CD1c-positive myeloid dendritic cell (primary cell): ENCODE data around the gene HAUS3.

Experiments used
- DNase-seq: peaks from one replicate; pipeline ENCODE4 v3.0.0-alpha.2; 2016; ENCODE audit errors: extremely low spot score

HAUS3 gene, protein sequence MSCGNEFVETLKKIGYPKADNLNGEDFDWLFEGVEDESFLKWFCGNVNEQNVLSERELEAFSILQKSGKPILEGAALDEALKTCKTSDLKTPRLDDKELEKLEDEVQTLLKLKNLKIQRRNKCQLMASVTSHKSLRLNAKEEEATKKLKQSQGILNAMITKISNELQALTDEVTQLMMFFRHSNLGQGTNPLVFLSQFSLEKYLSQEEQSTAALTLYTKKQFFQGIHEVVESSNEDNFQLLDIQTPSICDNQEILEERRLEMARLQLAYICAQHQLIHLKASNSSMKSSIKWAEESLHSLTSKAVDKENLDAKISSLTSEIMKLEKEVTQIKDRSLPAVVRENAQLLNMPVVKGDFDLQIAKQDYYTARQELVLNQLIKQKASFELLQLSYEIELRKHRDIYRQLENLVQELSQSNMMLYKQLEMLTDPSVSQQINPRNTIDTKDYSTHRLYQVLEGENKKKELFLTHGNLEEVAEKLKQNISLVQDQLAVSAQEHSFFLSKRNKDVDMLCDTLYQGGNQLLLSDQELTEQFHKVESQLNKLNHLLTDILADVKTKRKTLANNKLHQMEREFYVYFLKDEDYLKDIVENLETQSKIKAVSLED

DNA sequence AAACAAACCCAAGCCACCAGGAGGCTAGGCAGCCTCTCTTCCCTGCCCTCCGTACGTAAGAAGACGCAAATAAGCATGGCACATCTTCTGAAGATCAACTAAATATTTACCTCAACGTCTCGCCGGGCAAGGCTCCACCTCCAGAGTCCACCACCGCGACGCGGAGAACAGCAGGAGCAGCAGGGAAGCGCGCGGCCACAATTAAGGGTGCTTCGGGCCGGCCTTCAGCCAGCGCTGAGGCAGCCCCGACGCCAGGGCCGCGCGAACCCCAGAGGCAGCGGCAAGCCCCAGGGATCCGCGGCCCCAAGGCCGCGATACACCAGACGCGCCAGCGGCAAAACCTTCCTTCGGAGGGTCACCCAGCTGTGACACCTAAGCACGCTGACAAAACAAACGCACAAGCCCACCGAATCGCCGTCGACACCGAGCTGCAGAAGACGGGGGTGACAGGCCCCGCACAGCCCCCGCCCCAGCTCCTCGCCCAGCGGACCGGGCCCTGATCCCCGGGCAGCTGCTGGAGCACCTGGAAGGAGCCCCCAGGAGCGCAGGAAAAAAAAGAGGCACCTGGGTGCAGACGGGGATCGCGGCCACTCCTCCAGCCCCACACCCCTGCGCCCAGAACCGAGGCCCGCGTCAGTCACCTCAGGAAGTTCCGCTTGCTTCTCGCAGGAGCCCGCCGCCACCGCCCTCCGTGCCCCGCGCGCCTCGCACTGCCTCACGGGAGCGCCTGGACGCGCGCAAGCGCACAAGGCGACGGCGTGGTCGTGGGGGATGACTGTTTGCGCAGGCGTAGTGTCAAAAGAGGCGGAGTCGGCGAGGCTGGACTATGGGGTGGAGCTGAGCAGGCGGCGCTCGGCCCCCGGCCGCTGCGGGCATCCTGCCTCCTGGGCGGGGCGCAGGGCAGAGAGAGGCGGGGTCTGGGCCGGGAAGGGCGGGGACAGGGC lies at the start of gene HAUS3, which contains the start of gene POLN:
HAUS3 (minus strand) TSS at position 712 of the 944 bp plus-strand sequence. CDS start 1,175 bp downstream, outside the sequence.
POLN (minus strand) TSS at position 712 of the 944 bp plus-strand sequence. CDS start 12,890 bp downstream, outside the sequence.
- DNase-seq = peak; percentile 100

DNA sequence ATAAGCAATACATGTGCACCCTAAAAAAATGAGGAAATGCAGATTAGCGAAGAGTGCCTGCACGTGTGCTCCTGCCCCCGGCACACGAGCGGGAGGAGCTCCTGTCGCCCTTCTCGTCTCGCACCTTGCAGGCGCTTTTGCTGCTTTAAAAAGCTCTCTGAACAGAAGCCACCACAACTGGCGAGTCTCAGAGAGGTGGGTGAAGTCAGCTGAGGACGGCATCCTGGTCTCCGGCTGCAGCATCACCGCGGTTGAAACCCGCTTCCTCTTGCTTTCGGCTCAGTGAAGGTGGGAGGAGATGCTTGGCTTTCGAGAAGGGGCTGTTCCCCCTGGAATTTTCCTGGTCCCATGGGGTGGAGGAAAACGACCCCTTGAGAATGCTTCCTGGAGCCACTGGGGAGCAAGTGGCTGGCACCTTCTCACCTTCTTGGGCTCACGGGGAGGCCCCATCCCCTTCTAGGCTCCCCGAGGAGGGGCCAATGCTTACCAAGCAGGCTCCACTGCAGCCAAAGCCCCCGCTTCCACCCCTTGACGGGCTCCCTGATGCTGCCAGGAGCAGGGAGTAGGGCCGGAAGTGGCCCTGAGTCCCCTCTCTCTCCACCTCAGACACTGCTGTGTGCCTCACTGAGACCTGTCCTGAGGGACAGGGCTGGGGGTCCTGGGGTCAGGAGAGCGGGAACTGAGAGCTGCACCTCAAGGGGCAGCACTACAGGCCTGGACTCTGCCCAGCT lies 49.2 kb upstream of the HAUS3 start:
- peak; percentile 65 for DNase-seq

- no peak for DNase-seq
Measured at GRCh38 chr4:2290488-2290887, 48.6 kb upstream of the HAUS3 start.

DNA sequence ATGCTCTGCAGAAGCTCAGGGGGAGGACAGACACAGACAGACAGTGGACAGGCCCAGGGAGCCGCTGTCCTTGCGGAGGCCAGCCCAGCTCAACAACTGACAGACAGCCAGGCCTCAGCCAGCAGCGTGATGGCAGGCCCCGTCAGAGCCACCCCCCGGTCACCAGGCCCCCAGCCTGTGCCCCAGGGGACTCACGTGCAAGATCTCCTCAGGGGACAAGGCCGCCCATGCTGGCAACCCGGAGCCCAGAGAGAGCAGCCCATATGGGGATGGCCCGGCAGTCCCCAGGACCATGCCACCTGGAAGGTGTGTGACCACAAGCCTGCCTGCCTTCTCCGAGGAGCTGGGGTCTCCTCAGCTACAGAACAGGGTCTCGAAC lies 48.0 kb upstream of the HAUS3 start:
- no peak for DNase-seq

DNA sequence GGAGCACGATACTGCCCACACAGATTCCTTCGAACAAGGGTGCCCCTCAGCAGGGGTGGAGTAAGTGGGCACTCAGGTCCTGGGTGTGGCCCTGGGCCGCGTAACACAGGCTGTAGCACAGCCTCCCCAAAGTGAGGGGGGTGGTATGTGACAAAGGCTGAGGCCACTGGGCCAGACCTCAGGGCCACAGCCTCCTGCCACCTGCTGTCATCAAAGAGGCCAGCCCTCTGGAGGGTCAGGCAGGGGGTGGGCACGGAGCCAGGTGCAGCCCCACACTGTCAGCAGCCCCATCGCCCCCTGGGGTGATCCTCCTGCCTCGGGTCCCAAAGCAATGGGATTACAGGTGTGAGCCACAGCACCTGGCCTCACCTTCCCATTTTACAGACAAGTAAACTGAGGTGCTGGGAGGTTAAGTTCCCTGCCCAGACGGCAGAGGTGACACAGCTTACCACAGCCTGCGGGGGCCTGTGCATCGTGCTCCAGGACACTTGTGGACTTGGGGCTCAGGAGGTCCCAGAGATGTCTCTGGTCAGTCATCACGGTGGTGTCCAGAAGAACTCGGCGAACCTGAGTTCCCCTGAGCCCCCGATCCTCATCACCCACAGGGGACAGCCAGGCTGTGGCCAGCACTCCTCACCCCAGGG lies 47.5 kb upstream of the HAUS3 start:
- DNase-seq = no peak

GRCh38 chr4:2288051-2288541 lies 46.2 kb upstream of the HAUS3 start:
- no peak for DNase-seq

GRCh38 chr4:2287594-2287915 lies 45.6 kb upstream of the HAUS3 start:
- DNase-seq = no peak

GRCh38 chr4:2286904-2287593 lies 45.1 kb upstream of the HAUS3 start:
- no peak for DNase-seq

- no peak for DNase-seq
Measured at GRCh38 chr4:2285613-2286381, 43.9 kb upstream of the HAUS3 start.

DNA sequence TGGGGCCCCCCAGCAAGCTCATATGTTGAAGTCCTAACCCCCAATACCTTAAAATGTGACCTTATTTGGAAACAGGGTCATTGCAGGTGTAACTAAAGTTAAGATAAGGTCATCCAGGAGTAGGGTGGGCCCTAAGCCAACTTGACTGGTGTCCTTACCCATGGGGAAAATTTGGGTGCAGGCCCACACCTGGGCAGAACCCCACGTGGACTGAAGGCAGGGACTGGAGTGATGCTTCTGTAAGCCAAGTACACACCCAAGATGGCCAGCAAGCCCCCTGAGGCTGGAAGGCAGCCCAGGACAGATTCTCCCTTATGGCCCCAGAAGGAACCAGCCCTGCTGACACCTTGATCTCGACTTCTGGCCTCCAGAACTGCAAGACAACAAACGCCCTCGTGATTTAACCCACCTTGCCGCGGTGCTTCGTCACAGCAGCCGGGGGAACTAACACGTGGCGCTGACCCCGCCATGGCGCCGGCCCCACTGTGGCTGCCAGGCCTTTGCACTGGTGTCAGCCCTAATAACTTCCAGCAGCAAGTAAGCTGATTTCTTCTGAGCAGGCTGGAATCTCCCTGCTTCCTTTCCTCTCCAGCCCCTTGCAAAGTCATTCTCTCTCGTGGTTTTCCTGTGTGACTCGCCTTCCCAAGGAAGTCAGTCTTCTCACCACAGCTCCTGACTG lies 43.2 kb upstream of the HAUS3 start:
- DNase-seq = no peak

- no peak for DNase-seq
Measured at GRCh38 chr4:2284161-2284933, 42.4 kb upstream of the HAUS3 start.

GRCh38 chr4:2283199-2283711 lies 41.3 kb upstream of the HAUS3 start:
- DNase-seq = no peak

- DNase-seq = peak; percentile 54
Measured at GRCh38 chr4:2281575-2282343, 39.8 kb upstream of the HAUS3 start.

DNA sequence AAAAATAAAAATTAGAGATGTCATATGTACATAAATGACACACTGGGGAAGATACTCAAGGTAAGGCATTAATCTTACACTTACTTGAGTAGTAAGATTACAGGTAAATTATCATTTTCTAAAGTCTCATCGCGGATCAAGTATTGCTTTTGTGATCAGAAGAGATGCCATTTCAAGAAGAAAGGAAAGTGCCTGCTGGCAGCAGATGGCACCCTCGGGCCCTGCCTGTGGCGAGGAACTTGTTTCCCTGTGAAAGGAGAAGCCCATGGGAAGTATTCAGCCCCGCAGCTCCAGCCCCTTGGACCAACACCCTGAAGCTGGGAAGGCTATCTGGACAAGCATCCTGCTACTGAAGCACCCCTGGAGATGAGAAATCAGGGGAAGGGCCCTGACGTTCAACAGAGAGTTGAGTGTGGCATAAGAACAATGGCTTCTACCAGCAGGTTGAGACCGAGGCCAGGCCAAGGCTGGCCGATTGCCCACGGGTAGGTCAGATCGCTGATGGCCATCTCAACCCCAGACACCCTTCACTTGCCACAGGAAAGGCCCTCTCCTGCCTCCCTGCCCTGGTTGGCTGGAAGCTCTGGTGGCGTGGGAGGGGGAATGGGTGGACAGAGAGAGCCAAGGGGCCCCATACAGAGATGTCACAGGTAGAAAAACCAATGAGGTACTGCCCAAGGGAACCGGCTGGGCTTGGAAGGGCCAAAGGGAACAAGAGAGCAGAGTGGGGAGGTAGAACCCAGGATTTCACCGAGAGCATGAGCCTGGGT lies 38.8 kb upstream of the HAUS3 start:
- DNase-seq = peak; percentile 1

DNA sequence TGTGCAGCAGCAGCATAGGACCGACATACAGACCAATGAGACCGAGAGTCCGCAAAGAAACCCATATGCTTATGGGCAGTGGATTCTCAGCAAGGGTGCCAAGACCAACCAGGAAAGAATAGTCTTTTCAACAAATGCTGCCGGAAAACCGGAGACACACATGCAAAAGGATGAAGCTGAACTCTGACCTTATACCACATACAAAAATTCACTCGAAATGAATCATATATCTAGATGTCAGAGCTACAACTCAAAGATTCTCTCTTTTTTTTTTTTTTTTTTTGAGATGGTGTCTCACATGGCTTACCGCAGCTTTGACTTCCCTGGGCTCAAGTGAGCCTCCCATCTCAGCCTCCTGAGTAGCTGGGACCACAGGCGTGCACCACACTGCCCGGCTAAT lies 36.0 kb upstream of the HAUS3 start:
- no peak for DNase-seq

DNA sequence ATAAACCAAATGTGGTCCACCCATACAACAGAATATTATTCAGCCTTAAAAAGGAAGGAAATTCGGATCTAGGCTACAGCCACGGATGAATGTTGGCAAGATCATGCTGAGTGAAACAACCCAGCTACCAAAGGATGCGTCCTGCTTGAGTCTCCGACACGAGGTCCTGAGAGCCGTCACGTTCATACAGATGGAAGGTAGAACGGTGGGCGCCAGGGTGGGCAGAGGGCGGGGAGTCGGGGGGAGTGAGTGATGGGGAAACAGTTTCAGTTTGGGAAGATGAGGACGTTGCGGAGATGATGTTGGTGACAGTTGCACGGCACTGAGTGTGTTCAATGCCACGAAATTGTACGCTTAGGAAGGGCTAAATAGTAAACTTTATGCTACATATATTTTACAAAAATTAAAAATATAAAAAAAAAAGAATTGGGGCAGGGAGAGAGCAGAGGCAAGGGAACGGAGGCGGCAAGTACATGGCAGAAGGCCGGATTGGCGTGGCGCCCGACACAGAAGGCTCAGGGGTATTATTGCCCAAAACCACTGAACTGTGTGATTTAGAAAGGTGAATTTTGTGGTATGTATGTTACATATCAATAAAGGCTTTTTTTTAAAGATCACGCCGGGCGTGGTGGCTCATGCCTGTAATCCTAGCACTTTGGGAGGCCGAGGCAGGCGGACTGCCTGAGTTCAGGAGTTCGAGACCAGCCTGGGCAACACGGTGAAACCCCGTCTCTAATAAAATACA lies 34.8 kb upstream of the HAUS3 start:
- no peak for DNase-seq
